GM23248 (cell line): ENCODE results near the gene KISS1. TPM values are rescaled to one million over a fixed set of nuclear protein-coding genes. Genes with fewer than 3 reads are reported as not detected.
A peak's percentile ranks its signal among the peaks of the same experiment; 100 is the strongest.

Source experiments
- DNase-seq: peaks from one replicate; pipeline ENCODE4 v3.0.0-alpha.2; 2015
- H2AFZ ChIP-seq: fragments of 200-600 bp; sonication (generic); 2 replicates; pipeline ENCODE4 v1.6.1; 2016; ENCODE audit warnings: antibody characterized with exemption
- H3F3A ChIP-seq: fragments of 200-600 bp; sonication (generic); 2 replicates; pipeline ENCODE4 v1.6.1; 2016; ENCODE audit warnings: mild to moderate bottlenecking, antibody characterized with exemption, mixed run types; ENCODE audit not compliant: insufficient read depth
- H3K27ac ChIP-seq: fragments of 200-600 bp; sonication (generic); 2 replicates; pipeline ENCODE4 v1.5.1; 2016; ENCODE audit warnings: mild to moderate bottlenecking
- H3K27me3 ChIP-seq: fragments of 200-600 bp; sonication (generic); replicated peaks from 2 replicates; pipeline ENCODE4 v1.6.1; 2016; ENCODE audit warnings: mild to moderate bottlenecking; ENCODE audit not compliant: insufficient read depth
- H3K36me3 ChIP-seq: fragments of 200-600 bp; sonication (generic); 2 replicates; pipeline ENCODE4 v1.6.1; 2016; ENCODE audit warnings: low read depth, mild to moderate bottlenecking
- H3K4me1 ChIP-seq: fragments of 200-600 bp; sonication (generic); 2 replicates; pipeline ENCODE4 v1.6.1; 2016; ENCODE audit warnings: mild to moderate bottlenecking; ENCODE audit not compliant: insufficient read depth
- H3K4me2 ChIP-seq: fragments of 200-600 bp; sonication (generic); one replicate; pipeline ENCODE4 v1.6.1; 2016; ENCODE audit warnings: mild to moderate bottlenecking; ENCODE audit not compliant: unreplicated experiment
- H3K4me3 ChIP-seq: fragments of 200-600 bp; sonication (generic); 2 replicates; pipeline ENCODE4 v1.5.1; 2016; ENCODE audit warnings: mild to moderate bottlenecking
- H3K79me2 ChIP-seq: fragments of 200-600 bp; sonication (generic); 2 replicates; pipeline ENCODE4 v1.6.1; 2016; ENCODE audit warnings: mild to moderate bottlenecking; ENCODE audit not compliant: insufficient read depth
- H3K9ac ChIP-seq: fragments of 200-600 bp; sonication (generic); 2 replicates; pipeline ENCODE4 v1.6.1; 2016; ENCODE audit warnings: mild to moderate bottlenecking
- H3K9me2 ChIP-seq: fragments of 200-600 bp; sonication (generic); 2 replicates; pipeline ENCODE4 v1.6.1; 2016; ENCODE audit warnings: mixed run types, mild to moderate bottlenecking, moderate library complexity; ENCODE audit not compliant: insufficient read depth
- H3K9me3 ChIP-seq: fragments of 200-600 bp; sonication (generic); one replicate; pipeline ENCODE4 v1.6.1; 2017; ENCODE audit warnings: low read depth
- H4K20me1 ChIP-seq: fragments of 200-600 bp; sonication (generic); 2 replicates; pipeline ENCODE4 v1.6.0; 2016; ENCODE audit not compliant: insufficient read depth
- EZH2 ChIP-seq: fragments of 200-600 bp; sonication (generic); IDR thresholded peaks from 2 replicates; pipeline ENCODE4 v1.6.1; 2018; ENCODE audit warnings: antibody characterized with exemption, mild to moderate bottlenecking; ENCODE audit not compliant: insufficient read depth, poor library complexity, severe bottlenecking
- EZH2phosphoT487 ChIP-seq: fragments of 200-600 bp; sonication (generic); IDR thresholded peaks from 2 replicates; pipeline ENCODE4 v1.6.1; 2018; ENCODE audit warnings: antibody characterized with exemption, moderate library complexity, mild to moderate bottlenecking, low read depth; ENCODE audit not compliant: insufficient read depth
- WGBS, 2 experiments: methylation state at CpG; one replicate each; pipeline ENCODE4 v1.1.6; 2015 to 2017; ENCODE audit warnings: low lambda C conversion rate in 2 of 2, low coverage in 1 of 2; ENCODE audit errors: missing lambda C conversion rate in 2 of 2; 5-methylcytosine and 5-hydroxymethylcytosine counted together
- in situ Hi-C: fragments of 300-500 bp; cut with MboI; formaldehyde crosslinking; loops from 2 replicates; pipeline ENCODE4 v1.15.0; 2020
- polyA plus RNA-seq: library from polyadenylated mRNA; unstranded; fragments of >200 nt; fragmentation: Nextera tagmentation; extraction: Ambion mirVana; gene quantifications from 2 replicates; pipeline ENCODE4 v1.2.1, GENCODE V29; 2016
- total RNA-seq: library from RNA; depleted of rRNA; stranded (reverse); fragments of >200 nt; shearing (Covaris generic); gene quantifications from 2 replicates; pipeline ENCODE4 v1.2.3, GENCODE V29; 2014

KISS1 gene
- total and polyA plus RNA-seq, 2 experiments from 2014 or later = not detected

DNA sequence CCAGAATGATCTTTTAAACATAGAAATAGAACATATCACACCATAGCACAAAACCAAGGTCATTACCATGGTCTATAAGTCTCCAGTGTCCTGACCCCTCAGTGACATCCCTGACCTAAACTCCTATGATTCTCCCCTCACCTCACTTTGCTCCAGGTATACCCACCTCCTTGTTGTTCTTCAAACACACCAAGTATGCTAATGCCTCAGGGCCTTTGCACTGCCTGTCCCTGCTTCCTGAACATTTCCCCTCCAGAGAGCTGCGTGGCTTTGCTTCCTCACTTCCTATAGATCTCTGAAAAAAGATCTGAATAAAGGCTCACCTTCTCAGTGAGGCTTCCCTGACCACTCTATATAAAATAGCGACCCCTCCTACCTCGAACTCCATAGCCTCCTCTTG, 16.4 kb upstream of the KISS1 start:
- no peak overlapping the region for H3K4me3 ChIP-seq
- no peak for DNase-seq
- 72 to 84% methylated on average over 3 of the region's 3 CpGs for WGBS, 2 experiments

GRCh38 chr1:204211046-204211445, 14.8 kb upstream of the KISS1 start:
- WGBS, 2 experiments = 64 to 69% methylated on average over 7 of the region's 7 CpGs
- Histone ChIP-seq H2AFZ (no peak overlapping the region), H3F3A (no peaks in the 10 kb centered on the region), H3K4me2 (no peak overlapping the region), H3K4me3 (no peak overlapping the region), H3K79me2 (no peaks in the 10 kb centered on the region), H3K9ac (no peak overlapping the region), H3K27me3 (no peaks in the 10 kb centered on the region), H4K20me1 (no peaks in the 10 kb centered on the region), H3K36me3 (no peaks in the 10 kb centered on the region), H3K4me1 (peaks cover 6% of the 10 kb centered on the region; the same call in 1 of the 2 replicates), H3K9me2 (no peaks in the 10 kb centered on the region), H3K27ac (no peak overlapping the region), H3K9me3 (no peaks in the 10 kb centered on the region)
- TF ChIP-seq EZH2 (no peak), EZH2phosphoT487 (no peak)
- DNase-seq = no peak
- in situ Hi-C loops = no loop called here

More for the DNA sequence above, 16.4 kb upstream of the KISS1 start:
- no peaks in the 10 kb centered on the region for H3K4me1 ChIP-seq
- H3K4me2 ChIP-seq = no peak overlapping the region
- H4K20me1 ChIP-seq = no peaks in the 10 kb centered on the region
- H3F3A ChIP-seq = no peaks in the 10 kb centered on the region
- H3K27ac ChIP-seq = no peak overlapping the region
- TF ChIP-seq EZH2phosphoT487 = no peak
- no peak for TF ChIP-seq EZH2
- H2AFZ ChIP-seq = no peak overlapping the region
- no peak overlapping the region for H3K9ac ChIP-seq
- H3K9me2 ChIP-seq = no peaks in the 10 kb centered on the region
- in situ Hi-C loops = no loop called here
- no peaks in the 10 kb centered on the region for H3K9me3 ChIP-seq
- no peaks in the 10 kb centered on the region for H3K27me3 ChIP-seq
- H3K36me3 ChIP-seq = no peaks in the 10 kb centered on the region
- no peaks in the 10 kb centered on the region for H3K79me2 ChIP-seq

DNA sequence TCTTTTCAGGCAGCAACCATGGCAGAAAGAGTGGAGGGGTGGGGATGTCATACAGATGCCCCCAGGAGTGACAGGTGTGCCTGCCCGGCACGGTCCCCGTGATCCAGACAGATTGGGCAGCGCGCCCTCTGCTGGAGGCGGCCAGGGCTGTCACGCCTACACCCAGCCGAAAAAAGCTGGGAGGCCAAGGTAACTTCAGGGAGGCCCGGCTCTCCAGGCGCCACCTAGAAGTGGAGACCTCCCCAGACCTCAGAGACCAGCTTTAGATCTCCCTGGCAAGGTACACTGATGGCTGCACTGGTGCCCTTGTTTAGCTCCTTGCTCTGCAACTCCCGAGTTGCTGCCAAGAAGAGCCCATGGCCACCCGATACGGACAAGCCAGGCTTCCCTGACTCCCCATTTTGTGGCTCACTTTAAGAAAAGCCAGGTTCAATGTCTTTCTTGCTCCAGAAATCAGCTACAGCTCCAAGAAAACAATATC, 10.9 kb upstream of the KISS1 start:
- peaks cover 10% of the 10 kb centered on the region; the same call in 1 of the 2 replicates for H3K4me1 ChIP-seq
- TF ChIP-seq EZH2phosphoT487 = no peak
- TF ChIP-seq EZH2 = no peak
- peak; percentile 64 for DNase-seq
- H3K4me2 ChIP-seq = no peak overlapping the region
- no peak overlapping the region for H2AFZ ChIP-seq
- no peak overlapping the region for H3K27ac ChIP-seq
- no peak overlapping the region for H3K9ac ChIP-seq
- H3K27me3 ChIP-seq = 0 out of 2 replicates have a peak, but pooled peaks cover 4% of the 10 kb centered on the region
- no peaks in the 10 kb centered on the region for H3K79me2 ChIP-seq
- H3K9me3 ChIP-seq = no peaks in the 10 kb centered on the region
- in situ Hi-C loops = loop anchor here (5.0 kb wide), 1 partner anchor 50 kb away; no protein-coding TSS in a partner anchor
- no peak overlapping the region for H3K4me3 ChIP-seq
- no peaks in the 10 kb centered on the region for H4K20me1 ChIP-seq
- WGBS, 2 experiments = 17% methylated on average over 13 of the region's 13 CpGs
- no peaks in the 10 kb centered on the region for H3F3A ChIP-seq
- no peaks in the 10 kb centered on the region for H3K9me2 ChIP-seq
- no peaks in the 10 kb centered on the region for H3K36me3 ChIP-seq

GRCh38 chr1:204206121-204206520, 9.8 kb upstream of the KISS1 start:
- no peaks in the 10 kb centered on the region for H3K36me3 ChIP-seq
- 0 out of 2 replicates have a peak, but pooled peaks cover 4% of the 10 kb centered on the region for H3K27me3 ChIP-seq
- H3K27ac ChIP-seq = no peak overlapping the region
- no peak overlapping the region for H3K9ac ChIP-seq
- H3K4me1 ChIP-seq = peaks cover 10% of the 10 kb centered on the region; the same call in 1 of the 2 replicates
- H3K4me3 ChIP-seq = no peak overlapping the region
- H2AFZ ChIP-seq = peak overlapping the region; percentile 12; the same call in 1 of the 2 replicates
- H3K9me3 ChIP-seq = no peaks in the 10 kb centered on the region
- DNase-seq = peak; percentile 73
- no peak for TF ChIP-seq EZH2
- TF ChIP-seq EZH2phosphoT487 = no peak
- WGBS, 2 experiments = 2 to 5% methylated on average over 2 of the region's 2 CpGs
- in situ Hi-C loops = loop anchor here (5.0 kb wide), 1 partner anchor 49 kb away; no protein-coding TSS in a partner anchor
- no peaks in the 10 kb centered on the region for H4K20me1 ChIP-seq
- H3K79me2 ChIP-seq = no peaks in the 10 kb centered on the region
- H3K9me2 ChIP-seq = no peaks in the 10 kb centered on the region
- H3K4me2 ChIP-seq = no peak overlapping the region
- no peaks in the 10 kb centered on the region for H3F3A ChIP-seq

- Histone ChIP-seq H3K4me2 (no peak overlapping the region), H3F3A (no peaks in the 10 kb centered on the region), H3K36me3 (no peaks in the 10 kb centered on the region), H3K9me3 (no peaks in the 10 kb centered on the region), H3K79me2 (no peaks in the 10 kb centered on the region), H3K9me2 (no peaks in the 10 kb centered on the region), H2AFZ (no peak overlapping the region), H4K20me1 (no peaks in the 10 kb centered on the region), H3K4me3 (no peak overlapping the region), H3K27me3 (0 out of 2 replicates have a peak, but pooled peaks cover 4% of the 10 kb centered on the region), H3K4me1 (peaks cover 10% of the 10 kb centered on the region; the same call in 1 of the 2 replicates), H3K9ac (no peak overlapping the region), H3K27ac (no peak overlapping the region)
- in situ Hi-C loops = loop anchor here (5.0 kb wide), 1 partner anchor 48 kb away; no protein-coding TSS in a partner anchor
- DNase-seq = no peak
- TF ChIP-seq EZH2 (no peak), EZH2phosphoT487 (no peak)
Measured at GRCh38 chr1:204205486-204205885, 9.2 kb upstream of the KISS1 start.
